PFSK-1 (cell line): Measurements from ENCODE around the gene TANGO6.

Experiments
- FOXP2 ChIP-seq: optimal IDR thresholded peaks from 2 replicates; pipeline ENCODE3; 2011; ENCODE audit warnings: borderline replicate concordance, control low read depth, inconsistent platforms; ENCODE audit not compliant: insufficient read depth; ENCODE audit errors: extremely low read length, extremely low read depth
- POLR2AphosphoS5 ChIP-seq: IDR thresholded peaks from 2 replicates; pipeline ENCODE4 v1.6.1; 2012; ENCODE audit warnings: low read depth, mild to moderate bottlenecking, control low read depth, low read length, moderate library complexity
- REST ChIP-seq, 2 experiments: IDR thresholded peaks; 2 replicates each; pipeline versions ENCODE4 v1.6.1 to v1.8.0; 2011 to 2012; ENCODE audit warnings: low read depth in 2 of 2, low read length in 2 of 2, control low read depth in 1 of 2, inconsistent platforms in 1 of 2, mild to moderate bottlenecking in 1 of 2, moderate library complexity in 1 of 2; ENCODE audit not compliant: insufficient read depth in 1 of 2
- SIN3A ChIP-seq: IDR thresholded peaks from 2 replicates; pipeline ENCODE4 v1.6.1; 2012; ENCODE audit warnings: mild to moderate bottlenecking, low read length, moderate library complexity, borderline replicate concordance; ENCODE audit not compliant: insufficient read depth
- TAF1 ChIP-seq: IDR thresholded peaks from 2 replicates; pipeline ENCODE4 v1.6.1; 2012; ENCODE audit warnings: low read length, control low read depth, borderline replicate concordance; ENCODE audit not compliant: insufficient read depth

- TF ChIP-seq REST (IDR thresholded peaks at IDR 0.05; ENCODE audit: insufficient read depth in 1 of 2, low read depth in 2 of 2, low read length in 2 of 2) (no peak), POLR2AphosphoS5 (no peak), TAF1 (no peak), SIN3A (no peak), FOXP2 (no peak)
These were observed 147.7 kb downstream of the TANGO6 start for GRCh38 chr16:68991075-68991474.
